Suppressor macrophage treated with lipopolysaccharide for 1 hour (primary cell): Measurements from ENCODE around the gene ARTN.

Experiments used
- DNase-seq, 3 donors: peaks; one replicate each; pipeline ENCODE4 v3.0.0-alpha.2; 2020 to 2022

ARTN gene

DNA sequence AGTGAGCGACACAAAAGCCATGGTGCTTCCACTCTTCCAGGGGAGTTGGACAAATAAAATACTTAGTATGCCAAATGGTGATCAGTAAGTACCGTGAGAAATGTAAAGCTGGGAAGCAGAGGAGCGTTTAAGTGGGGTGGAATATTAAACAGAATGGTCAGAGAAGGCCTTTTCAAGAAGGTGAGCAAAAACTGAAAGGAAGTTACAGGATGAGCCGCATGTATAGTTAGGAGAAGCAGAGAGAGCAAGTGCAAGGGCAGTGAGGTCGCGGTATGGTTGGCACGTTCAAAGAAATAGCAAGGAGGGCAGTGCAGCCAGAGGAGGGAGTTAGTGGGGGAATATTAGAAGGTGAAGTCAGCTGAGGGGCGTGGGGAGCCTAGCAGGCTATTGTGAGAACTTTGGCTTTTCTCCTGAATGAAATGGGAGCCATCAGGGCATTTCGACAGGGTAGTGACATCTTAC lies 40.4 kb downstream of the ARTN start:
- DNase-seq = peak in 2 of 3 donors; percentile 12 to 20

DNA sequence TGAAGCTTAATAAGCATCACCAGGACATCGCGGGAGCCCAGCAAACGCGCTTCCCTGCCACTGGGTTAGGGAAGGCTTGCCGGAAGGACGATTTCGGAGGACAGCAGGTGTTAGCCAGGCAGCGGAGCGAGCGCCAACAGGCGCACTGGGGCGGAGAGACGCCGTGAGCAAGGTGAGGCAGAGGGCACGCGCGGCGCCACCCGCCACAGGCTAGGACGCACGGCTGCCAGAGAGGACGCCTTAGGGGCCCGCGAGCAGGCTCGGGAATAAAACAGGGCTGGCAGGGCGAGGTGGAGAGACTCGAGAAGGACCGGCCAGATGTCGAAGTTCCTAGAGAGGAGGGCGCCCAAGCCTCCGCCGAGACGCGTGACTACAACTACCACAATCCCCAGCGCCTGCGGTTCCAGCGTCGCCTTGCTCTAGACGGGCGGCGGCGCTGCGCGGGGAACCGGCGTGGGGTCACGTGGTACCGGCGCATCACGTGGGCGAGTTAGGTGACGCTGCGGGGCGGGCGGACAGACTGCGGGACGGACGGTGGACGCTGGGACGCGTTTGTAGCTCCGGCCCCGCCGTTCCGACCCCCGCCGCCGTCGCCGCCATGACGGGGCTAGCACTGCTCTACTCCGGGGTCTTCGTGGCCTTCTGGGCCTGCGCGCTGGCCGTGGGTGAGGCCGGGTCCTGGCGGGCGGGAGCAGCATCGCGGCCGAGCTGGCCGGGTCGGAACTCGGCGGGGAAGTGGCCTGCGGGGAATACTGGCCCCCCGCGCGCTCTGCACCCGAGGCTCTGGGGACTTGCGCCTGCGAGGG lies 41.0 kb downstream of the ARTN start, which contains the start of gene ATP6V0B:
ATP6V0B (plus strand) TSS at position 518 of the 806 bp plus-strand sequence; CDS start at position 599, 81 bp downstream.
- DNase-seq = peak; percentile 97 to 99 (median 99)

DNA sequence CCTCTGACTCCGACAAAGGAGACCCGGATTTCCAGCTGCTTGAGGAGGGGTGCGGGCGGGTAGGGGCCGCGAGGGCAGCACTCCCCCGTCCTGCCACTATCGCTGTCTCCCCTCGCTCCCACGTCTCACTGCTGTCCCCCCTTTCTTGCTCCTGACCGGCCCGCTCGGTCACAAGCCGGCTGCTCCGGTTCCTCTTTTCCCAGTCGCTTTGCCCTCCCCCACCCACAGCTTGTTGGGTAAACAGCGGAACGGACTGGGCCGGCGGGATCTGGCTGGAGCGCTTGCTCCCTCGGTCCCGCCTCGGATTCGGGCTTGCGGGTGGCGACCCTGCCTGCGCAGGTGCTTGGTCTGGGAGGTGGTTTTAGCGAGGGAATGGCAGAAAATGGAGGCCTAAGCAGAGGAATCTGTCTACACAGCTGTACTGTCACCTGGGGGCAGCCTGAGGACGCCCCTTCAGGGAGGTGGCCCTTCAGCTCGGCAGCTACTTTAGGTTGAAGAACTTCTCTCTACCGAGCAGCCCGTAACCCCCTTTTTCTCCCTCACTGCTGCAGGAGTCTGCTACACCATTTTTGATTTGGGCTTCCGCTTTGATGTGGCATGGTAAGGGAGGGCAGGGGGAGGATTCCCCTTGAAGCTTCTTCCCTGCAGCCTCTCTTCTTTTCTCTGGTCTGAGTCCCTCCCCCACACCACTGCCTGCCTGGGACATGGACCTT lies 41.8 kb downstream of the ARTN start:
- peak; percentile 88 to 94 (median 91) for DNase-seq

DNA sequence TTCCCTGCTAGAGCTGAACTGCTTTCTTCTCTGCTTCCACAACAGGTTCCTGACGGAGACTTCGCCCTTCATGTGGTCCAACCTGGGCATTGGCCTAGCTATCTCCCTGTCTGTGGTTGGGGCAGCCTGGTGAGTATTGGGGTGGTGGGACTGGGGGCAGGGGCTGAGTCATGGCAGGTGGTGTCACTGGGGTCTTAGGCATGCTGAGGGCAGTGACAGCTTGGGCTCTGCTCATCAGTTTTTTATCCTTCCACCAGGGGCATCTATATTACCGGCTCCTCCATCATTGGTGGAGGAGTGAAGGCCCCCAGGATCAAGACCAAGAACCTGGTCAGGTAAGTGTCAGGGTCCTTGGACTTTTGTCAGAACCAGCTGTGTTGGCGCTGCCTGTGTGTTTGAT lies 42.4 kb downstream of the ARTN start:
- DNase-seq = no peak

DNA sequence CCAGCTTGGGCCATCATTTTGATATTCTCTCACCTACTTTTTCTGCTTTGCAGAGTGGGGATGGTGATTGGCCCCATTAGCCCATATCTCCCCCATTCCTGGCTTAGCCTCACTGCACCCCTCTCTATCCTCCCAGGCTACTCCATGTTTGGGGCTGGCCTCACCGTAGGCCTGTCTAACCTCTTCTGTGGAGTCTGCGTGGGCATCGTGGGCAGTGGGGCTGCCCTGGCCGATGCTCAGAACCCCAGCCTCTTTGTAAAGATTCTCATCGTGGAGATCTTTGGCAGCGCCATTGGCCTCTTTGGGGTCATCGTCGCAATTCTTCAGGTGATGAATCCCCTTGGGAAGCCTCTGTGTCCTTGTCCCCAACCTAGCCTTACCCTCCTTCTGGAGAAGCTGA lies 43.3 kb downstream of the ARTN start:
- no peak for DNase-seq

DNA sequence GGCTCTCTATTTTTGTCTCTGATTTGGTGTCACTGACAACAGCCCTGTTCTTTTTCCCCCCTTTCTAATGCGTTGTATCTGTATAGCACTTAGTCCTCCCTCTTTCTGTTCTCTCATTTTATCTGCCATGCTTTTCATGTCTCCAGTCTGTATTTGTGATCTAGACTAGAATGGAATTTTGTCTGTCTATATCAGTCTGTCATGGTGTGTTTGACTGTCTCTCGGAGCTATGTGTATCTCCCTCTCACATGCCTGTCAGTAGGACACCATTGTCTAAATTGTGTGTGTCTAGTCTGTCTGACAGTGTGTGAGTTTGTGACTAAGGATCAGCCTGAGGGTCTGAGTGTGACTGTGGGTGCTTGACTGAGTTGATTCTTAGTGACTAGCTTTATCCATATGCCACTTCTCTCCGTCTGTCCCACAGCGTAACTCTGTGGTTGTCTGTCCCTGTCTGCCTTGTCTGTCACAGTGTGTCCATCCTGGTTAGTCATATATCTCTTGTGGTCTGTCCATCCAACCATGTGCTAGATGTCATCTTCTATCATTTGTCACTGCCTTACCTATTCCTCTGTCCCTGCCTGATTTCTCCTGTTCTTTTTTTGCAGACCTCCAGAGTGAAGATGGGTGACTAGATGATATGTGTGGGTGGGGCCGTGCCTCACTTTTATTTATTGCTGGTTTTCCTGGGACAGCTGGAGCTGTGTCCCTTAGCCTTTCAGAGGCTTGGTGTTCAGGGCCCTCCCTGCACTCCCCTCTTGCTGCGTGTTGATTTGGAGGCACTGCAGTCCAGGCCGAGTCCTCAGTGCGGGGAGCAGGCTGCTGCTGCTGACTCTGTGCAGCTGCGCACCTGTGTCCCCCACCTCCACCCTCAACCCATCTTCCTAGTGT lies 44.0 kb downstream of the ARTN start:
- peak in 1 of 3 donors; percentile 14 for DNase-seq

DNA sequence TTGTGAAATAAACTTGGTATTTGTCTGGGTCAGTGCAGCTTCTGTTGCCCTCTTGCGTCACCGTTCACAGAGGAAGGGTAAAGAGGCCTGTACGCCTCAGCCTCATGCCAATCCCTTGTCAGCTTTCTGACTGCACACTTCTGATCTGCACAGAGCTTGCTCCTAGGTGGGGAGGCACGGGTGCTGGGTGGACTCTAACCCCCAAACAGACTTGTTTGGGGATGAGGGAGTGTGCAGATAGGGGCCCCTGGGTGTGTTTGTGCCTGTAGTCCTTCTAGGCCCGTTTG lies 44.6 kb downstream of the ARTN start:
- no peak for DNase-seq

DNA sequence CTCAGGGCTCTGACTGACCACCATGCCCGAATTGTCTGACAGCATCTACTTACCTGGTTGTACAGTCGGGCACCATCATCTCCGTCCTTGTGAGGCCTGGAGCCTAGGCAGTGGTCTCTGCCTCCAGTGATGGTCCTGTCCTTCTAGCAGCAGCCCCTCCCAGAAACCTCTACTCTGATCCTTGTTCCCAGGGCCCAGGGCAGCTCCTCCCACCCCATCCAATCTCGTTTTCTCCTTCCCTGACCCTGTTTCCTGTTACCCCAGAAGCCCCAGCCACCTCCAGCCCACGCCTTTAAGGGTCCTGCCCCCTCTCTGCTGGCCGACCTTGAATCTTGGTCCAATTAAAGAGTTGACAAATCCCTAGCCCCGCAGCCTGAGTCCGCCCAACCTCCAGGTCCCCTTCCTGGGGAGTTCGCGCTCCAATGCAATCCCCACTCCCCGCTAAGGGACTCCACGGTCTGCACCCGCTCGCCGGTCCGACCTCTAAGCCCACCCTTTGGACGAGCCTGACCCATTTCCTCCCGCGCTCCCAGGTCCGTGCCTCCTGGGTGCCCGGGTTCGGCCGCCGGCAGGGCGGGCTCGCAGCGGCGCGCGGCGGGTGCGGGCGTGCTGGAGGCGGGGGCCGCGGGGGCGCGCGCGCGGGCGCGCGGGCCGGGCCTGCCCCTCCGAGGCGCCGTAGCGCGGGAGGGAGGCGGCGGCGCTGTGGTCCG lies 45.1 kb downstream of the ARTN start, which contains the start of gene B4GALT2:
B4GALT2 (plus strand) TSS at position 660 of the 710 bp plus-strand sequence. CDS start 1,951 bp downstream, outside the sequence.
- peak; percentile 47 to 80 (median 59) for DNase-seq

DNA sequence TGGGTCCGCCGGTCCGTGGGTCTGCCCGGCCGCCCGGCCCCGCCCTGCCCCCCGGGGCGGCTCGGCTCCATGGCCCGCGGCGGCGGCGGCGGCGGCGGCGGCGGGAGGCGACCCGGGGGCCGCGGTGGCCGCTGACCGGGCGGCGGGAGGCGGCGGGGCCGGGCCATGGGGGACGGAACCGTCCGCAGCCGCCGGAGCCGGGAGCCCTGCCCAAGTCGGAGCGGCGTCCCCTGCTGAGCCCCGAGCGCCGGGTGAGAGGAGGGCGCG lies 45.6 kb downstream of the ARTN start:
- no peak for DNase-seq

DNA sequence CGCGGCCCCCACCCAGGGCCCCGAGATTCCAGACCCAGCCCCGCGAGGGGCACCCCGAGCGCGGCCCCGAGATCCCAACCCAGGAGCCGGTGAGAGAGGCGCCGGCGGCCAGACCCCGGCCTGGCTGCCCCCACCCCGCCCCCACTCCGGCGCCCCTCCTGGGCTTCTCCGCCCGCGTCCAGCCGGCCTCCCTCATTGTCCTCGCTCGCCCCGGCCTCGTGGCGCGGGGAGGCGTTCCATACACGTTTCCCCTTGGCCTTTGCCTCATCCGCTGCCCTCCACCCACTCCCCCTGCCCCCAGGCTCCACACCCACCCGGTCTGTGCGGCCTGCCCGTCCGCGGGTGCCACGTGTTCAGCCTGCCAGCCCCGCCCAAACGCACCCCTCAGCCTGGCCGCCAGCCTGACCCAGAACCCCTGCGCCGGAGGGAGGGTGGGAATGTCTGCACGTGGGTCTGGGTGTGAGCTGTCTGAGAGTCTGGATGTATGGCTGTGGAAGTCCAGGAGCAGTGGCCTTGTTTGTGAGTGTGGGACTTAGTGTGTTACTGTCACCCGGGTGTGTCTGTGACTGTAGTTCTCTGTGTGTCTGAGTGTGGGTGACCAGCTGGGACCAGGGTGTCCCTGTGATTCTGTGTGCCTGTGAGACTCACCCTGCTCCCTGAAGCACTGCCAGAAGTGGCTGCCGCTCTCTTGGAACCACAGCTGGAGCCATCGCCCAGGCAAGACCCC lies 46.1 kb downstream of the ARTN start:
- DNase-seq = peak in 2 of 3 donors; percentile 40 to 58

DNA sequence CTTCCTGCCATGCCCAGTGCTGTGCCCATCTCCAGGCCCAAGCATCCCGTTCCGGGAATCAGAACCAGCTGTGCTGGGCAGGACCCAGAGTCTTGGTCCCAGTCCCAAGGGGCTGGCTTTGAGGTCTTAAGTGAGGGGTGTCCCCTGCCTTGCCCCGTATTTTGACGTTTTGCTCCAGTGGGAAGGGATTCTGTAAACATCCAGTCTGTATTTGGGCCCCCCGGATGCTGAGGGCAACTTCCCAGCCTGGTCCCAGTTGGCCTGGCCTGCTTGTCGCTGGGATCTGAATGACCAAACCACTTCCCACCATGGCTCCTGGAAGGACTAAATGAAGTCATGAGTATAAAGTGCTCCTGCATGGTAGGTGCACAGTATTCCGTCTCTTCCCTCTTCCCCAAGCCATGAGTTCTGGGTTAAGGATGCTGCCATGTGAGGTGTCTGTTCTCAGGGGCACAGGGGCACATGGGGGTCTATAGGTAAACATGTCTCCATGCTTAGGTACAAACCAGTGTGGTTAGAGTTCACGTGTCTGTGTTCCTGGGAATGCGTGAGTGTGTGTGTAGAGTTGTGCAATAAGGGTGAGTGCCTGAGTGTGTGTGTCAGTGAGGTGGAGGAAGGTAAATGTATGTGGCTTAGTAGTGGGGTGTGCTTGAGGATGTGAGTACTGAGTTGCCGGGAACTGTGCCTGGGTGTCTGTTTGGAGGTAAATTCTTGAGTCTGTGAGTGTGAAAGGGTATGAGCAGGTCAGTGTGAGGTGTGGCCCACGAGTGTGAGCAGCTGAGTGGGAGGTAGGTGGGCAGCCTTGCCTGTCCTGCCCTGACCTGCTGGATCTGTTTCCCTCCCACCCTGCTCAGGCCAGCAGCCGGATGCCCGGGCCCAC lies 46.9 kb downstream of the ARTN start:
- DNase-seq = no peak

DNA sequence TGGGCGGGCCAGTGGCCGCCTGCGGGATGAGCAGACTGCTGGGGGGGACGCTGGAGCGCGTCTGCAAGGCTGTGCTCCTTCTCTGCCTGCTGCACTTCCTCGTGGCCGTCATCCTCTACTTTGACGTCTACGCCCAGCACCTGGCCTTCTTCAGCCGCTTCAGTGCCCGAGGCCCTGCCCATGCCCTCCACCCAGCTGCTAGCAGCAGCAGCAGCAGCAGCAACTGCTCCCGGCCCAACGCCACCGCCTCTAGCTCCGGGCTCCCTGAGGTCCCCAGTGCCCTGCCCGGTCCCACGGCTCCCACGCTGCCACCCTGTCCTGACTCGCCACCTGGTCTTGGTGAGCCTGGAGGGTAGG lies 47.5 kb downstream of the ARTN start:
- DNase-seq = no peak

DNA sequence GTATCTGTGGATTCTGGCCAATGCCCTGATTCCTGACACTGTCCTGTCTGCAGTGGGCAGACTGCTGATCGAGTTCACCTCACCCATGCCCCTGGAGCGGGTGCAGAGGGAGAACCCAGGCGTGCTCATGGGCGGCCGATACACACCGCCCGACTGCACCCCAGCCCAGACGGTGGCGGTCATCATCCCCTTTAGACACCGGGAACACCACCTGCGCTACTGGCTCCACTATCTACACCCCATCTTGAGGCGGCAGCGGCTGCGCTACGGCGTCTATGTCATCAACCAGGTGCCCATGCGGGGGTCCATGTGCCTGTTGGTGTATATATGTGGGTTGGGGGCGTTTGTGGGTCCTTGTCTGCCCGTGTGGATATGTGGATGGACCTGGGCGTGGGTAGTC lies 48.0 kb downstream of the ARTN start:
- no peak for DNase-seq

DNA sequence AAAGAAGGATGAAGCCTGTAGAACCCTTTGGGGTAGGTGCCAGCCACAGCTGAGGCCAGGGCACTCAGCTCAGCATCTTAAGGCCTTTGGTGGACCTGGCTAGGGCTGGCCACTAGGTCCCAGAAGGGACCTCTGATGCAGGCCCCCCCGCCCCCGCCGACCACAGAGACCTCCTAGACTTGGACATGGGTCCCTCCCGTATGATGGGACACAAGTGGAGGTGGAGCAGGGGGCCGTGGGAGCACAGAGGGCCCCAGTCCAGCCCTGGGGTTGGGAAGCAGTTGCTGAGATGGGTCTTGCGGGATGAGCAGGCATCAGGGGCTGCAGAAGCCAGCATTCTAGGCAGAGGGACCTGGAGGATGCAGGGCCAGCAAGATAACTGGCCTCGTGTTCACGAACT lies 48.6 kb downstream of the ARTN start:
- DNase-seq = no peak

DNA sequence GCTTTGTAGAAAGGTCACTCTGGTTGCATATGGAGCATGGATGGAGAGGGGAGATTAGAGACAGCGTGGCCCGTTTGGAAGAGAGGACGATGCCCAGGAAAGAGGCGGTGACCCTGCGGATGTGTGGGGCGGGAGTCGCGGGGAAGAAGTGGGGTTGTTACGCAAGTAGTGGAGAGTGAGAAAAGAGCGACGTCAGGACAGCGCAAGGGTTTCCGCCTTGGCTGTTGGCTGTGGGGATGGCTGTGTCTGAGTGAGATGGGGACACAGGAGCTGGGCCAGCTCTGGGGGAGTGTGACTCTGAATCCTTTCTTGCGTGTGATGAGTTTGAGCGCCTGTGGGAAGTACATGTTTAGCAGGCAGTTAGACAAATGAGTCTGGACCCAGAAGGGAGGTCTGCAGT lies 49.2 kb downstream of the ARTN start:
- peak; percentile 51 to 59 (median 55) for DNase-seq

DNA sequence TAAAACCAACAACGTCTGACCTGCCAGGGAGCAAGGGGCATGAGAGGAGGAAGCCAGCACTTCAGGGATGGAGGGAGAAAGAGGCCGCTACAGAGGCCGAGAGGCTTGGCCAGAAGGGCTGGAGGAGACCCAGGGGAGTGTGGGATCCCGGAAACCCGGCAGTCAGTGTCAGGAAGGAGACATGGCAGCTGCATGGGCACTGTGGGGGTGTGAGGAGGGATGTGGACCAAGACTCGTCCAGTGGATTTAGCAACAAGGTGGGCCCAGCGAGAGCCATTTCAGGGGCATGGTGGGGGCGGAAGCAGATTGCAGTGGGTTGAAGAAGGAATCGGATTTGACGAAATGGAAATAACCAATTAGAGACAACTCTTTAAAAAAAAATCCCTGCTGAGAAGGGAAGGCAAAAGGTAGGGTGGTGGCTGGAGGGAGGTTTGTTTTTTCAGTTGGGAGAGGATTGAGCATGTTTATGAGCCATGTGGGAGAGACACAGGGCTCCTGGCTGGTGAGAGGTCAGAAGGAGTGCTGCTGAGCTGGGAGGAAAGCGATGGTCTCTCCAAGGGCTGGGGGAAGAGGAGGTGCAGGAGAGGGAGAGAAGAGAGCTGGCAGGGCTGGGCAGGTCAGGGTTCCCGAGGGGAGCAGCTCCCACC lies 49.8 kb downstream of the ARTN start:
- no peak for DNase-seq

DNA sequence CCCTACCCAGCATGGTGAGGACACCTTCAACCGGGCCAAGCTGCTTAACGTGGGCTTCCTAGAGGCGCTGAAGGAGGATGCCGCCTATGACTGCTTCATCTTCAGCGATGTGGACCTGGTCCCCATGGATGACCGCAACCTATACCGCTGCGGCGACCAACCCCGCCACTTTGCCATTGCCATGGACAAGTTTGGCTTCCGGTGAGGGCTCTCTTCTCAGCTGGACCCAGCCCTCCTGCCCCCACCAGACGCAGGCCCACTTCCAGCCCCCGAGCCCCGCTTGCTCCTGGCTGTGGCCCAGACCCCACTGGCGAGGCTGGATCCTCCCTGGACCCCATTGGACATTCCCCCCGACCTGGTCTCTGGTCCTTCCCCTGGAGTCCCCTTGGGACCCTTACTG lies 51.3 kb downstream of the ARTN start:
- DNase-seq = no peak

DNA sequence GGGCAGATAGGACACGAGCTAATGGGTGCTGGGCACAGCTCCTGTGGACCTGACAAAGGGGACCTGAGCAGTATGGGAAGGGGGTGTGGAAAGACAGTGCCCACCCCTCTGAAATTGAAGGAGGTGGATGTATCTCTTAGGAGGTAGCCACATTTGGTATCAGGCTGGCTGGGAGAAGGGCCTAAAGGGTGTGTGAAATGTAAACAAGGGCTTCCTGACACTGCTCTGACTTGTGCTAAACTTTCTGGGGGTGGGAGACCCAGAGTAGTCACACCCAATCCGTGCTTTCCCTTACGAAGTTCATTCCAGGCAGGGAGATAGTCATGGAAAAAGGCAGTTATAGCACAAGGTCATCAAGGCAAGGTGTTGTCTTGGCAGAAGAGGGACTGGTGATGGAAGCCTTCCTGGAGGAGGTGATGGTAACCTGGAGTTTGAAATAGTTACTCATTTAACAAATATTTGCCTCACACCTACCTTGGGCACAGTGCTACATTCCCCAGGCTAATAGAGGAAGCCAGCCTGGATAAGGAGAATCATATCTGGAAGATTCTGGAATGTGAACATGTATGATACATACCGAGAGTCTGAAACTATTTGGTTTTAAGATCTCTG lies 52.5 kb downstream of the ARTN start:
- DNase-seq = no peak

DNA sequence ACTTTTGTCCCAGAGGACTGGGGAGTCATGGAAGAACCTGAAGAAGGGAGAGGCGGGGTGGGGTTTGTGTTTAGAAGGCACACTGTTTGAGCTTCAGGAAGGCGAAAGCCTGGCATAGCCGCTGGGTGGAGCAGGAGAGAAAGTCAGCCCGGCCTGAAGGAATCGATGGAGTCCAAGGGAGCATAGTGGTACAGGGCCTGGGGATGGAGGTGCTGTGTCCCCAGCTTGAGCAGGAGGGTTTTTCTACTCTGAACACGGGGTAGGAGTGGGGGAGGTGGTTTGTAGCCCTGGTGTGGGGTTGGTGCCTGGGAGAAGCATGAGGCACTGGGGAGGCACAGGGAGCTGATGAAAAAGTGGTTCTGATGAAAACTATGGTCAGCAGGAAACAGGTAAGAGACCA lies 53.1 kb downstream of the ARTN start:
- no peak for DNase-seq
